NCI-H345 treated with DMSO at 0.1 percent for 48 hours (cell line): ENCODE data around the gene COL6A1.
A peak's percentile ranks its signal among the peaks of the same experiment; 100 is the strongest.
"Not testable (repeated sequence)": the region's sequence is repeated elsewhere in the genome, so short reads cannot be mapped to it uniquely, and the experiment has no call there.

Source experiments
- DNase-seq: peaks from one replicate; lab custom pipeline; 2025; ENCODE audit not compliant: unreplicated experiment; lab: John Stamatoyannopoulos, UW

The COL6A1 gene

DNA sequence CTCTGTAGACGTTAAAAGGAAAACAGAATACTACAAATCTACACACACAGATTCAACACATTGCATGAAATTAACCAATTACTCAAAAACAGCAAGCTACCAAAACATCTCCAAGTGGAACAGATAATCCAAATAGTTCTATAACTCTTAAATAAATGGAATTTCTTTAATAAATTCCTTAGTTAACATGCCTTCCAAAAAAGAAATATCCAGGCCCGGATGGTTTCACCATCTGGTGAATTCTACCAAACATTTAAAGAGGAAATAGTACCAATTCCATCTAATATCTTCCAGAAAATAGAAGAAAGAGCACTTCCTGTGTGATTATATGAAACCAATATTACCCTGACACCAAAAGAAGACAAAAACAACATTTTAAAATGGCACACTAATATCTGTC lies 63.6 kb downstream of the COL6A1 start:
- no peak for DNase-seq

DNA sequence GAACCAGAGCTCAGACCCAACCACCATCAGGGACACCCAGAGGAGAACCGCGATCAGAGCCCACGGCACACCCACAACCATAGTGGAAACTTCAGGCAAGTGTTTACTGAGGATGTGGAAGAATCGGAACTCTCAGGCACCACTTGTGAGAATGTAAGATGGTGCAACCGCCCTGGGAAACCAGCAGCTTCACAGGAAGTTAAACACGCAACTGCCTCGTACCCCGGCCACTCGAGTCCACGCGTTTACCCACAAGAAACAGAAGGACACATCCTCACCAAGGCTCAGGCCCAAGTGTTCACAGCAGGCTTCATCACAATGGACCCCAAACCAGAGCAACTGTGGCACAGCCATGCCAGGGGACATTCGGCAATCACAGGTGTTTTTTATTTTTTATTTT lies 64.9 kb downstream of the COL6A1 start:
- DNase-seq = no peak

DNA sequence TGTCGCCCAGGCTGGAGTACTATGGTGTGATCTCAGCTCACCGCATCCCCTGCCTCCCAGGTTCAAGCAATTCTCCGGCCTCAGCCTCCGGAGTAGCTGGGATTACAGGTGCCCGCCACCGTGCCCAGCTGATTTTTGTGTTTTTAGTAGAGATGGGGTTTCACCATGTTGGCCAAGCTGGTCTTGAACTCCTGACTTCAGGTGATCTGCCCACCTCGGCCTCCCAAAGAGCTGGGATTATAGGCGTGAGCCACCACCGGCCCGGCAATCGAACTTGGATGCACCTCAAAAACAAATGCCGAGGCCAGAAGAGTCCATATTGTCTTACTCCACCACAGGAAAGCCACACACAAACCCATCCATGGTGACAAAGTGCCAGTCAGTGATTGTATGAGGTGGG lies 65.3 kb downstream of the COL6A1 start:
- DNase-seq = not testable (repeated sequence)

DNA sequence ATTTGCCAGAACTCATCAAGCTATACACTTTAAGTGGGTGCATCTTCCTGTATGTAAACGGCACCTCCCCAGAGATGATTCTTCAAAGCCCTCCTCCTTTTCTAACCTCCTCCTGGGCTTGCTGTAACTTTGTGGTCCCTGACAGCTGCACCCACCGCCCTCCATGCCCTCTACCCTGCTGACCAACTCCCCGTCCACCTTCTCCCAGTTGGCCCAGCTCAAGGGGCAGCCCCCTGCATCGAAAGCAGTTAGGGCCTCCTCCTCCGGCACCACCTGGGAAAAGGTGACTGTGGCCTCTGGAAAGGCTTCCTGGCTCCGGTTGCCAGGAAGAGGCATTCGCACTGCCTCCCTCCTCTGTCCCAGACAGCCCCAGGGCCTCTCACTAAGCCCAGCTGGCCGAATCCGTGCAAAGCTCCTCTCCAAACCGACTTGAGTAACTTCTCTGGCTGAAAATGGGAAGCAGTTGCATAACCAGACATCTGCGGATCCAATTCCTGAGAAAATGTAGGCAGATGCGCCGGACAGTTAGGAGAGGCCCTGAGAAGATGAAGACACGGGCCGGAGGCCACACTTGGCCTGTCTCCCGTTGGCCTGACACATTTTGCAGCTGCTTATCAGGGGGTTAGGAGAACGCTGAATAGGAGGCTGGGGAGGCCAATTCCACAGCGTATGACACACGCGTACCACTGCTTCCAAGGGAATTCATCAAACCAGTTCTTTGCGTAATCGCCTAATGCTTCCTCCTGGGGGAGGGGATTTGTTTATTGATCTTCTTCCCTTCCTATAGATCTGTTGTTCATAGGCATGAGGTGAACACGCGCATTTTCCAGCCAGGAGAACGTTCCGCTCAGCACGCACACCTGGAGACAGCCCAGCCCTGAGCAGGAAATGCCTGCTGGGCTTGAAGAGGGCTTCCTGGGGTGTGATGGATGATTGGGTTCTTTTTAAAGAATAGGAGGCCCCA lies 67.6 kb downstream of the COL6A1 start:
- DNase-seq = peak; percentile 87

DNA sequence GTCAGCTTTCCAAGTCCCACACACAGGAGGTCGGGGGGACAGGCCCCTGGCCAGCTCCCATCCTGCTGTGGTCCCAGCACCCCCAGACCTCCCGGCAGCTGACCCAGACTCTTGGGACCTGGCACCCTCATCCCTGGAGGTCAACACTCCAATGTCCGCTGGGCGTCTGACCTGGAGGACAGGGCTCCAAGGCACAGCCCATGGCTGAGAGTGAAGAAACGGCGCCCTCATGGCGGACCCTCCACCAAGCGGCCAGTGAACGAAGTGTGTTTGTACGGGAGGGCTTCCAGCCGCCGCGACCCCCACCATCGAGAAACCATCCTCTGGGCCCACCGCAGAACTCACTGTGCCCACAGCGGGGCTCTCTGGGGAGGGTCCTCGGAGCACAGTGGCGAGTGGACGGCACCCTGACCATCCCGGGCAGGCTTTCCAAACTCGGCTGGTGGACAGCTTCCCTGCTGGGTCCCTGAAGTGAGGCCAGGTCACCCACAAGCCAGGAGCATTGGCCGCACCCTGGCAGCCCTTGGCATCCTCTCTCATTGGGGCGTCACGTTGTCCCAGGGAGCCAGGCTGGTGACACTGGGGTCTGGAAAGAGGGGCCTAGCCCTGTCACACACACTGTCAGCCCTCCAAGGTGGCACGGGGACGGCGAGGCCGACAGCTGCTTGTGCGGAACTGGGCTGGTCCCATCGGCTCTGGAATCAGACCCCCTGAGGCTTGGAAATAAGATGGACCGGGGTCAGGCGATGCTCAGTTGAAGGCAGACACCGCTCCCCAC lies 68.5 kb downstream of the COL6A1 start:
- no peak for DNase-seq

DNA sequence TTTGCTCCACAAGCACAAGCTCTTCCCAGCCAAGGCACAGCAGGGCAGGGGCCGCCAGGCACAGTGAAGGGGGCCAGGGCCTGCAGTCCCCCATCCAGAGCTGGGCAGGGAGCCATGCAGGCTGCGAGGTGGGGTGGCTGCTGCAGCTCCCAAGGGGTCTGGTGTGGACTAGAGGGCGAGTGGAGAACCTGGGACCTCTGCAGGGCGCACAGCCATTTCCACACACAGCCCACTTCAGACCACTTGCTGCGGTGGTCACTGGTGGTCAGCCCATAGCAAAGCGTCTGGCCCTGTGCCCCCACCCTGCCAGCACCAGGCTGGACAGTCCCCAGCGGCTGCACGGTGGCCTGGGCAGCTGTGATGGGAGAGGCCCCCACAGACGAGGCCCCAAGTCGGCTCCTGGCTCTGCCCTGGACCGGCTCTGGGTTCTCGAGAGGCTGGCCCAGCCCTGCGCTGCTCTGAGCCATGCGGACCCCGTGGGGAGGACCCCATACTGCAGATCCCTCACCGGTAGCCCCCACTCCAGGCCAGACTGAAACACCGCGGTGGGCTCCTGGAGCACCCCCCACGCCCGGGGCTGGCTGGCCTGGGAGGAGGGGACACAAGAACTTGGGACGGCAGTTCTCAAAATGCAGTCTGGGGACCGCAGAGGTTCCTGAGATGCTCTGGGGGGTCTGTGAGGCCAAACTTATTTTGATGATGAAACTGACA lies 69.3 kb downstream of the COL6A1 start:
- DNase-seq = no peak

DNA sequence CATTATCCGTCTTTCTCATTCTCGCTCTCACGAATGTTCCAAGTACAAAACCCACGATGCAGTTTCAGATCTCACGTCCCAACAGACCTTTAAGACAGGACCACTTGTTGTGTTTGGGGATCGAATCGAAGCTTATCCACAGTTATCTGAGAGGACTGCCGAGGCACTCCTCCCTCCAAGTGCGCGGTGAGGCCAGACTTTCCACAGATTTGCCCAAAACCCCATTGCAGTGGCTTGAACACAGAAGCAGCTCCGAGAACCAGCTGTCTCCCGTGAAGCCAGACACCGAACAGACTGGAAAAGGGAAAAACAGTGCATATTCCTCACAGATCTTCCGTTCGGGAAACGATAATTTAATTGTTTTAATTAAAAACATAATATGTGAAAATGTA lies 69.8 kb downstream of the COL6A1 start:
- DNase-seq = no peak

DNA sequence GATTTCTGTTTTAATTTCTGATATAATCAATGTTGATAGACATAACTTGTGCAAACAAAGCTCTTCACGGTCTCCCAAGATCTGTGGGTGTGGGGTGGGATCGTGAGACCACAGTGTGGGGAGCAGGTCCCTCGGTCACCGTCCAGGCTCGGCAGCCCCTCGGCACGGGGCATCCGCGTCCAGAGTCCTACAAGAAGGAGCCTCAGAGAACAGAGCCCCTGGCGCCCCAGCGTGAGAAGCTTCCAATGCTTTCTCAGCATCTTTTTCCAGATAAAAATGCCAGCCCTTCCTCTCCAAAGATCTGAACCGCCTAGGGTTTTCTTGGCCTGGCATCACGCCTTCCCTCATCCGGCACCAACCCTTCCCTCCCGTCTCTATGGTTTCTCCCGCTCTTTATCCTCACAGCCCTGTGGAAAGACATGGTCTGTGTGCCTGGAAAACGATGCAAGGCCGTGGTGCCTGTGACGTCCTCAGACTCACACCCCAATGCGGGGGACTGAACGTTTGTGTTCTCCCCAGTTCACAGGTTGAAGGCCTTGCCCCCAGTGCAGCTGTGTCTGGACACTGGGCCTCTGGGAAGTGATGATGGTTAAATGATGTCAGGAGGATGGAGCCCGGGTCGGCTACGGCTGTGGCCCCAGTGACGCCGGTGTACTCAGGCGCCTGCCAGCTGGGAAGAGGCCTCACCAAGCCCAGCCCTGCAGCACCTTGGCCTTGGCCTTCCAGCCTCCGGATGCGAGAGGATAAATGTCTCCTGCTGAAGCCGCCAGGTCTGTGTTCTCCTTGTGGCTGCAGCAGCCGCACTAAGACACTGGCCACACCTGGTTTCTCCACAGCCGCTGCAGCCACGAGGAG lies 70.5 kb downstream of the COL6A1 start:
- no peak for DNase-seq

DNA sequence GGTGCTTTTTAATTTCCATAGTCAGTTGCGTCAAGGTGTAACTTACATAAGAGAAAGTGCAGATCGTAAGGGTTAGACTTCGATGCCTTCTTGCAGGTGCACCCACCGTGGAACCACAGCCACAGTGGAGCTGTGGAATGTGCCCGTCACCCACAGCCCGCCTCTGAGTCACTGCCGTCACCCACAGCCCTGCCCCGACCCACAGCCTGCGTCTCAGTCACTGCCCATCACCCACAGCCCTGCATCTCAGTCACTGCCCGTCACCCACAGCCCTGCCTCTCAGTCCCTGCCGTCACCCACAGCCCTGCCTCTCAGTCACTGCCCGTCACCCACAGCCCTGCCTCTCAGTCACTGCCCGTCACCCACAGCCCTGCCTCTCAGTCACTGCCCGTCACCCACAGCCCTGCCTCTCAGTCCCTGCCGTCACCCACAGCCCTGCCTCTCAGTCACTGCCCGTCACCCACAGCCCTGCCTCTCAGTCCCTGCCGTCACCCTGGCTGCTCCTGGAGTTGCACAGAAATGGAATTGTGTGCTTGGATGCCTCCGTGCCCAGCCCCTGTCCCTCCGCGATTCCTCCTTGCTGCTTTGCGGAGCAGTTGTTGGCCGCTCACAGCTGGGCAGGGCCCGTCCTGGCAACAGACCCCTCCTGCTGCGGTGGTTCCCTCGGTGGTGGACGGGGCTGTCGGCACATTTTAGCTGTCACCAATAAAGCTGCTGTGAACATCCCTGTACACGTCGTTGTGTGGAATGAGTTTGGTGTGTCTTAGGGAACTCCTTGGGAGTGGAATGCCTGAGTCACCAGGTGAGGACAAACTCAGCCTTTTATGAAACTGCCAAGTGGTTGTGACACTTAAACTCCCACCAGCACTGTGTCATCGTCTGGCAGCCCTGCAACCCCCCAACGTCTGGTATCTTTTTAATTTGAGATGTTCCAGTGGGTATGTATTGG lies 71.4 kb downstream of the COL6A1 start:
- no peak for DNase-seq

DNA sequence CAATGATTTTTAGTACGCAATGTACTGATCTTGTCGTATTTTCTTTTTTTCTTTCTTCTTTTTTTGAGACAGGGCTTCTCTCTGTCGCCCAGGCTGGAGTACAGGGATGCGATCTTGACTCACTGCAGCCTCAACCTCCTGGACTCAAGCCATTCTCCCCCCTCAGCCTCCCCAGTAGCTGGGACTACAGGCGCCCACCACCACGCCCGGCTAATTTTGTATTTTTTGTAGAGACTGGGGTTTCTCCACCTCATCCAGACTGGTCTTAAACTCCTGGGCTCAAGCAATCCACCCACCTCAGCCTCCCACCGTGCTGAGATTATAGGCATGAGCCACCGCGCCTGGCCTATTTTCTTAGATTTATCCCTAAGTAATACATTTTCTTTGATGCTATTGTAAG lies 72.5 kb downstream of the COL6A1 start:
- no peak for DNase-seq

DNA sequence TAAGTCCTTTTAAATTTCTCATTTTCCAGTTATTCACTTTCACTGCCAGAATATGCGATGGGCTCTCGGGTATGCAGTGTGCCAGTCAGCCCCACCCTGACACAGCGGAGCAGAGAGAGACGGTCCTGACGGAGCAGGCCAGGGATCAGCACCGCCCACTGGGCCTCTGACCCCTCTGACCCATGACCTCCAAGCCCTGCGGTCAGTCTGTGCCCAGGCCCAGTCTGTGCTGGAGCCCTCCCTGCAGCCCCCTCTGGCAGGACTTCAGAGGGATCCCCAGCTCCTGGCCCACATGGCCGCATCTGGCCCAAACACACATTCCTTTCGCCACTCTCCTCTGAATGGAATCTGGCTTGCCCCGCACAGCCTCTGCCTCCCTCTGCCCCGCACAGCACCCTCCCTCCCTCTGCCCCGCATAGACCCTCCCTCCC lies 72.9 kb downstream of the COL6A1 start:
- DNase-seq = no peak
